Naive thymus-derived CD8-positive, alpha-beta T cell (primary cell): Measurements from ENCODE around the gene PRR20B. TPM values are rescaled to one million over a fixed set of nuclear protein-coding genes. Genes with fewer than 3 reads are reported as not detected.

ENCODE experiments used
- ATAC-seq, 2 donors: fragments of 150-1000 bp; cut with Tn5 transposase in 1 of 2; sonication (Bioruptor Pico), chemical (Tn5 transposase) in 1 of 2; 1 replicate in 1 of 2; 2 replicates in 1 of 2; pipeline ENCODE4 v1.10.0; 2021; ENCODE audit warnings: mild to moderate bottlenecking in 2 of 2, moderate library complexity in 2 of 2
- POLR2A ChIA-PET: fragments of 350-600 bp; sonication (Branson Sonifier 250); formaldehyde crosslinking; loops from one replicate; lab custom pipeline; 2021; ENCODE audit warnings: antibody characterized with exemption; lab: Charles Lee
- DNase-seq, 10 donors: peaks; one replicate each; pipeline versions ENCODE4 v3.0.0 to v3.0.0-alpha.2; 2020 to 2022
- H3K27ac Mint-ChIP-seq, 10 donors: one replicate each; pipeline ENCODE4 v1.8.0; 2020 to 2022; ENCODE audit warnings: mild to moderate bottlenecking in 10 of 10, mixed read lengths in 10 of 10, moderate library complexity in 4 of 10, inconsistent platforms in 1 of 10
- H3K27me3 Mint-ChIP-seq, 5 donors: one replicate each; pipeline ENCODE4 v1.8.0; 2021 to 2022; ENCODE audit warnings: mixed read lengths in 5 of 5
- H3K36me3 Mint-ChIP-seq, 3 donors: one replicate each; pipeline ENCODE4 v1.8.0; 2020 to 2022; ENCODE audit warnings: mixed read lengths in 3 of 3, mild to moderate bottlenecking in 2 of 3, inconsistent platforms in 1 of 3
- H3K4me1 Mint-ChIP-seq, 4 donors: one replicate each; pipeline ENCODE4 v1.8.0; 2021 to 2022; ENCODE audit warnings: mixed read lengths in 4 of 4
- H3K4me3 Mint-ChIP-seq, 10 donors: one replicate each; pipeline ENCODE4 v1.8.0; 2020 to 2022; ENCODE audit warnings: mild to moderate bottlenecking in 10 of 10, mixed read lengths in 10 of 10, moderate library complexity in 6 of 10, inconsistent platforms in 1 of 10
- H3K9me3 Mint-ChIP-seq, 9 donors: one replicate each; pipeline ENCODE4 v1.8.0; 2020 to 2022; ENCODE audit warnings: mixed read lengths in 9 of 9, mild to moderate bottlenecking in 3 of 9, inconsistent platforms in 1 of 9, moderate library complexity in 1 of 9
- polyA plus RNA-seq, 3 donors: library from polyadenylated mRNA; unstranded; fragments of 300-500 nt; fragmentation: Illumina TruSeq; gene quantifications; one replicate each; pipeline ENCODE4 v1.2.3, GENCODE V29; 2021
- total RNA-seq, 8 experiments: library from RNA in 2 of 8; stranded (reverse) in 2 of 8; gene quantifications; one replicate each; pipeline ENCODE4 v1.2.3 and lab custom pipeline; 2021 to 2026

Gene PRR20B
- total and polyA plus RNA-seq, 5 experiments from 2014 or later, result not detected

GRCh38 chr13:57191667-57192066, 44.4 kb downstream of the PRR20B start:
- H3K9me3 Mint-ChIP-seq, result peaks cover 0 to 14% (median 3%) of the 10 kb centered on the region in 9 donors
- POLR2A ChIA-PET, result no interaction called here

More at GRCh38 chr13:57191667-57192066, 44.4 kb downstream of the PRR20B start:
- Mint-ChIP-seq H3K4me3 (no peak overlapping the region), H3K27ac (no peak overlapping the region), H3K4me1 (no peaks in the 10 kb centered on the region), H3K27me3 (no peaks in the 10 kb centered on the region), H3K36me3 (no peaks in the 10 kb centered on the region)
- no peak for DNase-seq
- ATAC-seq, result no peak

Other genes with a start within 250 kb of the PRR20B start
- gene PRR20A, start 6.6 kb upstream of the PRR20B start, total RNA-seq, result not detected
- gene PRR20A, start 6.6 kb upstream of the PRR20B start, polyA plus RNA-seq, result not detected
- gene PRR20C, start 6.6 kb downstream of the PRR20B start, total RNA-seq, result not detected
- gene PRR20C, start 6.6 kb downstream of the PRR20B start, polyA plus RNA-seq, result not detected
- not detected for gene PRR20D, start 13.1 kb downstream of the PRR20B start, total RNA-seq
- gene PRR20D, start 13.1 kb downstream of the PRR20B start, polyA plus RNA-seq, result not detected
- gene PRR20E, start 19.7 kb downstream of the PRR20B start, total RNA-seq, result not detected
- gene PRR20E, start 19.7 kb downstream of the PRR20B start, polyA plus RNA-seq, result not detected